ENCODE measurements around the gene SERPINA12. TPM values are rescaled to one million over a fixed set of nuclear protein-coding genes. Genes with fewer than 3 reads are reported as not detected.

The SERPINA12 gene
- total RNA-seq, 1 experiment from 2014 or later: not detected

- ATAC-seq: no peak
- no peak overlapping the region for H3K4me2 ChIP-seq (ENCODE audit: low read length)
- TF ChIP-seq ZBTB33 (IDR thresholded peaks at IDR 0.05; ENCODE audit: extremely low read depth, insufficient replicate concordance, low read length): no peak
- TF ChIP-seq ZFX (IDR thresholded peaks at IDR 0.05): no peak
- TF ChIP-seq REST (IDR thresholded peaks at IDR 0.05; ENCODE audit: low read depth): no peak
- TF ChIP-seq MAX (IDR thresholded peaks at IDR 0.05): no peak
- TF ChIP-seq EZH2phosphoT487 (IDR thresholded peaks at IDR 0.05; ENCODE audit: borderline replicate concordance): no peak
- no peak for TF ChIP-seq CEBPB (IDR thresholded peaks at IDR 0.05; ENCODE audit: low read depth)
- no peak for TF ChIP-seq RAD21 (IDR thresholded peaks at IDR 0.05; ENCODE audit: low read depth)
- TF ChIP-seq ZNF274 (IDR thresholded peaks at IDR 0.05; ENCODE audit: low read depth, low read length): no peak
- TF ChIP-seq SIN3A (IDR thresholded peaks at IDR 0.05; ENCODE audit: low read depth): no peak
- TF ChIP-seq POLR2AphosphoS5 (IDR thresholded peaks at IDR 0.05; ENCODE audit: low read depth, low read length): no peak
- TF ChIP-seq FOSL1 (IDR thresholded peaks at IDR 0.05; ENCODE audit: low read depth): no peak
- no peak for TF ChIP-seq CBX3 (IDR thresholded peaks at IDR 0.05; ENCODE audit: low read depth)
- ChIA-PET RAD21 (ENCODE audit: low non-redundant PET in 1 of 2, low total read pairs in 2 of 2, uncharacterized antibody in 2 of 2, unreplicated experiment in 2 of 2) (no interaction called here), CTCF (no interaction called here), POLR2A (no interaction called here)
- peaks cover 4% of the 10 kb centered on the region; the same call in 1 of the 2 replicates for H3K27me3 ChIP-seq (ENCODE audit: insufficient read depth, low read length)
- H3K9me3 ChIP-seq (ENCODE audit: control insufficient read depth in 1 of 2, insufficient read depth in 1 of 2, low read depth in 1 of 2, low read length in 2 of 2): no peaks in the 10 kb centered on the region
- no peak overlapping the region for H2AFZ ChIP-seq (ENCODE audit: low read depth, low read length, poor library complexity, severe bottlenecking)
- no peaks in the 10 kb centered on the region for H3K79me2 ChIP-seq (ENCODE audit: insufficient read depth, low read length)
- H3K9me2 ChIP-seq (ENCODE audit: insufficient read depth): no peaks in the 10 kb centered on the region
- H4K20me1 ChIP-seq (ENCODE audit: insufficient read depth): no peaks in the 10 kb centered on the region
- no TSS peak for BruUV-seq (replicated peaks)
- intact Hi-C loops (cut with micrococcal nuclease): no loop called here
- H3K9ac ChIP-seq (ENCODE audit: low read length): no peak overlapping the region
- DNase-seq (ENCODE audit: low read depth, low spot score): no peak
- no peaks in the 10 kb centered on the region for H3K4me1 ChIP-seq (ENCODE audit: control insufficient read depth in 1 of 2, insufficient read depth in 2 of 2, low read length in 2 of 2)
- H3K36me3 ChIP-seq (ENCODE audit: control insufficient read depth in 1 of 2, insufficient read depth in 2 of 2, low read length in 2 of 2): no peaks in the 10 kb centered on the region
- no peak overlapping the region for H3K27ac ChIP-seq (ENCODE audit: low read depth, low read length)
- no peak overlapping the region for H3K4me3 ChIP-seq (replicated peaks in 1 of 2; ENCODE audit: low read depth in 1 of 2, low read length in 2 of 2)
These were observed 8.0 kb upstream of the SERPINA12 start for GRCh38 chr14:94517248-94517640.

Data from HCT116 (cell line).